IPS DF 4.7 (cell line): ENCODE results near the gene ATG4C.
"Not testable (repeated sequence)": the region's sequence is repeated elsewhere in the genome, so short reads cannot be mapped to it uniquely, and the experiment has no call there.

ENCODE experiments used
- DNase-seq: peaks from one replicate; pipeline ENCODE4 v3.0.0-alpha.2; 2013; ENCODE audit warnings: low spot score; ENCODE audit errors: extremely low read depth

ATG4C gene

GRCh38 chr1:62783736-62784508 is at the start of gene ATG4C:
Gene ATG4C, plus strand, starts transcription at chr1:62784132. Its CDS starts 19,655 bp downstream, at chr1:62803787.
- DNase-seq = peak; percentile 95

- DNase-seq = no peak
Measured at GRCh38 chr1:62735491-62736171, 48.3 kb upstream of the ATG4C start.

- not testable (repeated sequence) for DNase-seq
Measured at GRCh38 chr1:62740701-62741100, 43.2 kb upstream of the ATG4C start.

- no peak for DNase-seq
Measured at GRCh38 chr1:62744611-62745577, 39.0 kb upstream of the ATG4C start.

GRCh38 chr1:62746086-62746808 is 37.7 kb upstream of the ATG4C start:
- DNase-seq = no peak

GRCh38 chr1:62746809-62747138 is 37.2 kb upstream of the ATG4C start:
- DNase-seq = no peak

GRCh38 chr1:62753031-62753965 is 30.6 kb upstream of the ATG4C start:
- DNase-seq = no peak

- not testable (repeated sequence) for DNase-seq
Measured at GRCh38 chr1:62754938-62755337, 29.0 kb upstream of the ATG4C start.

- peak; percentile 66 for DNase-seq
Measured at GRCh38 chr1:62756255-62756884, 27.6 kb upstream of the ATG4C start.

GRCh38 chr1:62759232-62759875 is 24.6 kb upstream of the ATG4C start:
- DNase-seq = not testable (repeated sequence)

- not testable (repeated sequence) for DNase-seq
Measured at GRCh38 chr1:62760021-62760782, 23.7 kb upstream of the ATG4C start.

GRCh38 chr1:62761223-62761870 is 22.6 kb upstream of the ATG4C start:
- DNase-seq = not testable (repeated sequence)

GRCh38 chr1:62762027-62762426 is 21.9 kb upstream of the ATG4C start:
- not testable (repeated sequence) for DNase-seq

- DNase-seq = no peak
Measured at GRCh38 chr1:62765981-62766380, 18.0 kb upstream of the ATG4C start.

- not testable (repeated sequence) for DNase-seq
Measured at GRCh38 chr1:62768551-62768950, 15.4 kb upstream of the ATG4C start.

- DNase-seq = no peak
Measured at GRCh38 chr1:62772607-62773295, 11.2 kb upstream of the ATG4C start.

GRCh38 chr1:62774006-62774405 is 9.9 kb upstream of the ATG4C start:
- no peak for DNase-seq
